ENCODE data around the gene ZEB1. TPM values are rescaled to one million over a fixed set of nuclear protein-coding genes. Genes with fewer than 3 reads are reported as not detected.

ZEB1 gene
- polyA plus RNA-seq, 1 experiment: 154 TPM

GRCh38 chr10:31464552-31464951 is 145.5 kb downstream of the ZEB1 start:
- Histone ChIP-seq H3K27me3 (ENCODE audit: control insufficient read depth, insufficient read depth, low read length) (no peaks in the 10 kb centered on the region), H3K9me3 (ENCODE audit: control insufficient read depth, insufficient read depth, low read length) (peaks cover 16% of the 10 kb centered on the region), H3K27ac (ENCODE audit: low read depth, low read length) (no peak overlapping the region), H3K4me3 (ENCODE audit: low read depth, low read length) (no peak overlapping the region)
- ChIA-PET CTCF (no interaction called here), POLR2A (no interaction called here)
- DNase-seq (ENCODE audit: low read depth, low spot score): no peak
- no peak for TF ChIP-seq CTCF (IDR thresholded peaks at IDR 0.05; ENCODE audit: low read depth, low read length)

- Histone ChIP-seq H3K27me3 (ENCODE audit: control insufficient read depth, insufficient read depth, low read length) (no peaks in the 10 kb centered on the region), H3K4me3 (ENCODE audit: low read depth, low read length) (no peak overlapping the region), H3K27ac (ENCODE audit: low read depth, low read length) (no peak overlapping the region), H3K9me3 (ENCODE audit: control insufficient read depth, insufficient read depth, low read length) (peaks cover 16% of the 10 kb centered on the region)
- POLR2A ChIA-PET: interaction anchor here (0.6 kb wide), 1 partner anchor 8 kb away, joined by 3 read pairs; no protein-coding TSS in a partner anchor
- TF ChIP-seq CTCF (IDR thresholded peaks at IDR 0.05; ENCODE audit: low read depth, low read length): no peak
- DNase-seq (ENCODE audit: low read depth, low spot score): no peak
- CTCF ChIA-PET: no interaction called here
Observed at GRCh38 chr10:31466313-31466712, 147.3 kb downstream of the ZEB1 start.

- Histone ChIP-seq H3K4me3 (ENCODE audit: low read depth, low read length) (no peak overlapping the region), H3K27ac (ENCODE audit: low read depth, low read length) (no peak overlapping the region), H3K27me3 (ENCODE audit: control insufficient read depth, insufficient read depth, low read length) (no peaks in the 10 kb centered on the region), H3K9me3 (ENCODE audit: control insufficient read depth, insufficient read depth, low read length) (peaks cover 16% of the 10 kb centered on the region)
- ChIA-PET CTCF (no interaction called here), POLR2A (no interaction called here)
- DNase-seq (ENCODE audit: low read depth, low spot score): no peak
- peak; percentile 36 for TF ChIP-seq CTCF (IDR thresholded peaks at IDR 0.05; ENCODE audit: low read depth, low read length)
Observed at GRCh38 chr10:31467791-31468535, 148.9 kb downstream of the ZEB1 start.

GRCh38 chr10:31468536-31468859 is 149.5 kb downstream of the ZEB1 start:
- TF ChIP-seq CTCF (IDR thresholded peaks at IDR 0.05; ENCODE audit: low read depth, low read length): no peak
- Histone ChIP-seq H3K9me3 (ENCODE audit: control insufficient read depth, insufficient read depth, low read length) (peaks cover 16% of the 10 kb centered on the region), H3K27ac (ENCODE audit: low read depth, low read length) (no peak overlapping the region), H3K27me3 (ENCODE audit: control insufficient read depth, insufficient read depth, low read length) (no peaks in the 10 kb centered on the region), H3K4me3 (ENCODE audit: low read depth, low read length) (no peak overlapping the region)
- ChIA-PET POLR2A (no interaction called here), CTCF (no interaction called here)
- DNase-seq (ENCODE audit: low read depth, low spot score): no peak

- Histone ChIP-seq H3K27me3 (ENCODE audit: control insufficient read depth, insufficient read depth, low read length) (no peaks in the 10 kb centered on the region), H3K9me3 (ENCODE audit: control insufficient read depth, insufficient read depth, low read length) (no peaks in the 10 kb centered on the region), H3K4me3 (ENCODE audit: low read depth, low read length) (no peak overlapping the region), H3K27ac (ENCODE audit: low read depth, low read length) (no peak overlapping the region)
- POLR2A ChIA-PET: no interaction called here
- no peak for TF ChIP-seq CTCF (IDR thresholded peaks at IDR 0.05; ENCODE audit: low read depth, low read length)
- no peak for DNase-seq (ENCODE audit: low read depth, low spot score)
- CTCF ChIA-PET: no interaction called here
Observed at GRCh38 chr10:31475519-31475918, 156.5 kb downstream of the ZEB1 start.
